Measurements from ENCODE around the gene MEX3B.

The MEX3B gene

GRCh38 chr15:82045892-82046665 is at the start of gene MEX3B:
Gene MEX3B, minus strand, starts transcription at chr15:82046018. Its CDS starts 313 bp downstream, at chr15:82045705.
- DNase-seq = peak; percentile 56 to 98 (median 94)

DNA sequence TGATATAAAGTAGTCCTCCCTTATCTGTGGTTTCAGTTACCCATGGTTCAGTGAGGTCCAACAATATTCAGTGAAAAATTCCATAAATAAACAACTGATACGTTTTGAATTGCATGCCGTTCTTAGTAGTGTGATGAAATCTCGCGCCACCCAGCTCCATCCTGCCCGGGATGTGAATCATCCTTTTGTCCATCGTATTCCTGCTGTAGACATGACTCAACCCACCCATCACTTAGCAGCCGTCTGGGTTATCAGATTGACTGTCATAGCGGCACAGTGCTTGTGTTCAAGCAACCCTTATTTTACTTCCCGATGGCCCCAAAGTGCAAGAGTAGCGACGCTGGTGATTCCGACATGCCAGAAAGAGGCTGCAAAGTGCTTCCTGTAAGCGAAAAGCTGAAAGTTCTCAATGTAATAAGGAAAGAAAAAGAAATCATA is 48.0 kb upstream of the MEX3B start:
- no peak for DNase-seq

- no peak for DNase-seq
These were observed 47.5 kb upstream of the MEX3B start for GRCh38 chr15:82093325-82093724.

- DNase-seq = no peak
These were observed 45.9 kb upstream of the MEX3B start for GRCh38 chr15:82091636-82092140.

GRCh38 chr15:82086243-82086995 is 40.6 kb upstream of the MEX3B start:
- no peak for DNase-seq

GRCh38 chr15:82081914-82082762 is 36.3 kb upstream of the MEX3B start:
- no peak for DNase-seq

DNA sequence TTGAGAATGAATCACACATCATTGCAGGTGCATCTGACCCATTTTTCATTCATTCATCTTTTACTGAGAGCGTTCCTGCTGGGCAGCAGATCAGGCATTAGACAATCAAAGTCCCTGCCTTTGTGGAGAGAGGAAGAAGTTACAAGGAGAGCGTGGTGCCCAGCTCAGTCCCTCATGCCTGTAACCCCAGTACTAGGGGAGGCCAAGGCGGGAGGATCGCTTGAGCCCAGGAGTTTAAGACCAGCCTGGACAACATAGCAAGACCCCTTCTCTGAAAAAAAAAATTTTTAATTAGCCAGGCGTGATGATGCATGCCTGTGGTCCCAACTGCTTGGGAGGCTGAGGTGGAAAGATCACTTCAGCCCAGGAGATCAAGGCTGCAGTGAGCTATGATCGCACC is 35.0 kb upstream of the MEX3B start:
- DNase-seq = no peak

DNA sequence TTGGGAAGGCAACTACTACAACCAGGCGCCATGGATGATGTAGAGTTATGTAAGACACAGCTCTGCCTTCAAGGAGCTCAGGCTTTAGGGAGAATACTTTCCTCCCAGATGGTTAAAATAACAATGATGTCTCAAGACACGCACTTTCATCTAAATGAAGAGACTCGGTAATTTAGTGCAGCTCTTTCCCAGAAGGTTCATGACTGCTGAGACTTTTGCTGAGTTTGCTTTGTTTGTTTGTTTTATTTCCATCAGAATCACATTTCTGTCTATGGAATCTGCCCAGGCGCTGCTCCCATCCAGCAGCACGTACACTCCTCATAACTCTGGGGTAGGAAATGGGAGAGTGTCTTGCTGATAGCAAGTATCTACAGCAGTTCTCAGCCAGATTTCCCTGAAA is 33.9 kb upstream of the MEX3B start:
- DNase-seq = no peak

- DNase-seq = no peak
These were observed 28.8 kb upstream of the MEX3B start for GRCh38 chr15:82074610-82075009.

GRCh38 chr15:82072926-82073537 is 27.2 kb upstream of the MEX3B start:
- DNase-seq = no peak

DNA sequence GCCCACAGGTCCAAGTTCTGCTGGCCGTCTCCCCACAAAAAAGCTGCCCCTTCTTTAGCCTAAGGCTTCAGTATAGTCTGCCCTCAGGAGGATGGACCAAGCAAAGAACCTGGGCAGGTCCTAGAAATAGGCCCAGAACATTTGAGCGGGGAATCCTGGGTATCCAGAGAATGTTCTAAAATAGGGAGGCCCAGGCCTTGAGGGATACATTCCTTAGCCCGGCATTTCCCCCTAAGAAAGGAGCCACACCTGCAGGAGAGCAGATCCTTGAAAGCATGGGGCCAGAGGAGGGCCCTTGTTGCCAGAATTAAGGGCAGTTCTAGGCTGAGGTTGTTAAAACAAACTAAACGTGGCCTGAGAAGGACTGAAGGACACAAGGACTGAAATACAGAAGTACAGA is 20.6 kb upstream of the MEX3B start:
- no peak for DNase-seq

- no peak for DNase-seq
These were observed 19.0 kb upstream of the MEX3B start for GRCh38 chr15:82064824-82065223.

DNA sequence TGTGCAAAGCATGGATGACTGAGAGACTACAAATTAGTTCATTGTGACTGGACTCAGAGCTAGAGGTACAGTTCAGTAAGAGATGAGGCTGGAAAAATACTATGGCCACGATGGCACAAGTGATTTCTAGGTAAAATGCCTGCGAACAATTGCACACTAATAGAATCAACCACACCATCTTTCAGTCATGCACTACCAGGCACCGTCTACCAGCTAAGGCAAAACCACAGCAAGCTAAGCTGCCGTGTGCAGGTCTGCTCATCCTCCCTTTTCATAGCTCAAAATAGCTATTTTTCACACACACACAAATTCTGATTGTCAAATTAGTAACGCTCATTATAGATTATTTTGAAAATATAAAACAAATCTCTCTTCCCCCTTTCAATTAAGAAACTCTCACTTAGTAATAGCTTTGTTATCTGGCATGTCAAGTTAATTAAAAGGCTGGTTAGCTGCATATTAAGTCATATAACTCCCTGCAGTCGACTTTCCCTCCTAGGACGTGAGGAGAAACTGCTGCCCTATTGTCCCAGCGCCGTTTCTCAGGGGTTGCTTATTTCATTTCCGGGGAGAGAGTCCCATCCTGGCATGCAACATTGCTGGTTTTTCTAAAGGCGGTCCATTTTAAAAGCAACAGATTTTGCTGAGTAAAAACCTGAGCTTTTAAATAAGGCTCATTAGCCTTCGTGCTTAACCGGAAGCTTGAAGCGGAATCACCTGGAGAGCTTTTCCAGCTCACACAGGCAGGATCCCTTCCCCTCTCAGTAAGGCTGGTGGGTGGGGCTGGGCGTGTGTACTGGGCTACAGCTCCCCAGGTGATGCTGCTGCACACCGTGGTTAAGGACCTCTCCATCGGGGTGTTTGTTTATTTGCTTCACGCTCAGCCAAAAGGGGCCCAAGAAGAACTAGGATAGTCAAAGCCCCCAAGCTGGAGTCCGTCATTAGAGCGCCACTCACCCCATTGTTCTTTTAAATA is 16.9 kb upstream of the MEX3B start:
- no peak for DNase-seq

DNA sequence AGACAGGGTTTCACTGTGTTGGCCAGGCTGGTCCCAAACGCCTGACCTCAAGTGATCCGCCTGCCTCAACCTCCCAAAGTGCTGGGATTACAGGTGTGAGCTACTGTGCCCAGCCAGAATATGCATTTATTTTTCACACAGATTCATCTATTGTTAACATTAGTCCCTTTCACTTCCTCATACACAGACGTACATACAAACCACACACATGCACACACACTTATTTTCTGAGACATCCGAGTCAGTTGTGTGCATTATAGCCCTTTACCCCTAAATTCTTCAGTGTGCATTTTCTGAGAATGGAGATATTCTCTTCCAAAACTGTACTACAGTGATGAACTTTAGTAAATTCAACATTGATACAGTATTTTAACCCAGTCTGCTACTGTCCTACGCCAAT is 15.0 kb upstream of the MEX3B start:
- no peak for DNase-seq

- no peak for DNase-seq
These were observed 12.8 kb upstream of the MEX3B start for GRCh38 chr15:82058517-82059204.

GRCh38 chr15:82058026-82058425 is 12.2 kb upstream of the MEX3B start:
- DNase-seq = no peak

- DNase-seq = no peak
These were observed 11.4 kb upstream of the MEX3B start for GRCh38 chr15:82056958-82057823.

GRCh38 chr15:82052751-82053150 is 6.9 kb upstream of the MEX3B start:
- no peak for DNase-seq

Measured in anterior cingulate cortex (tissue), 58 donors.